Parathyroid adenoma (tissue), 2 donors: ENCODE results near the gene DIAPH3.

Experiments
- H2AFZ ChIP-seq: fragments of 300-600 bp; sonication (generic); one replicate; pipeline ENCODE4 v1.7.0; 2017; ENCODE audit warnings: antibody characterized with exemption, mild to moderate bottlenecking
- H3K27ac ChIP-seq: fragments of 300-600 bp; sonication (generic); one replicate; pipeline ENCODE4 v1.7.0; 2017
- H3K27me3 ChIP-seq: fragments of 300-600 bp; sonication (generic); one replicate; pipeline ENCODE4 v1.7.0; 2017; ENCODE audit warnings: low read length; ENCODE audit not compliant: control insufficient read depth, insufficient read depth
- H3K36me3 ChIP-seq: fragments of 300-600 bp; sonication (generic); one replicate; pipeline ENCODE4 v1.7.0; 2017; ENCODE audit warnings: low read length; ENCODE audit not compliant: control insufficient read depth, insufficient read depth
- H3K4me1 ChIP-seq: fragments of 300-600 bp; sonication (generic); one replicate; pipeline ENCODE4 v1.7.0; 2017; ENCODE audit warnings: control low read depth
- H3K4me2 ChIP-seq: fragments of 300-600 bp; sonication (generic); one replicate; pipeline ENCODE4 v1.7.0; 2017; ENCODE audit warnings: low read length
- H3K4me3 ChIP-seq: fragments of 300-600 bp; sonication (generic); one replicate; pipeline ENCODE4 v1.7.0; 2017; ENCODE audit warnings: low read depth, low read length
- H3K79me2 ChIP-seq: fragments of 300-600 bp; sonication (generic); one replicate; pipeline ENCODE4 v1.7.0; 2017; ENCODE audit warnings: control low read depth
- H3K9ac ChIP-seq: fragments of 300-600 bp; sonication (generic); one replicate; pipeline ENCODE4 v1.7.0; 2017; ENCODE audit warnings: mild to moderate bottlenecking
- H3K9me3 ChIP-seq: fragments of 300-600 bp; sonication (generic); one replicate; pipeline ENCODE4 v1.7.0; 2017; ENCODE audit warnings: low read length; ENCODE audit not compliant: control insufficient read depth
- TF ChIP-seq, protein P1 (sequence below): fragments of 300-600 bp; sonication (generic); IDR thresholded peaks from one replicate; pipeline ENCODE4 v1.7.0; 2017; ENCODE audit warnings: antibody characterized with exemption, mild to moderate bottlenecking
- donor health status: primary hyperparathyroidism.

Gene DIAPH3

DNA sequence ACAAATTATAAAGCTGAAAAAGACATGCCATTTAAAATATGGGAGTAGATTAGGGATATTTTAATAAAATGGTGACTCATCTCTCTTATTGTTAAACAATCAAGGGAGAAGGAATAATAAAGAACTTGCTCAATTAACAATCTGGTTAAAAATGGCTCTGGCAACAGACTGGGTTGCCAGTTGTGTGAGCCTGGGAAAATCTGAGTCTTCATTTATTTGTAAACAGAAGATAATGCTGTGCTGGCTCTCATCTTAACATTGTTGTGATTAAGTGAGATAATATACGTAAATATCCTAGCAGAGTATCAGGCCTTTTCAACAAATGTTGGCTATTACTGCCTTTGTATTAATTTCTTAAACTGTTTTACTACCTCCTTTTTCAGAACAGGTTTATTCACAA, 453.3 kb downstream of the DIAPH3 start:
- Histone ChIP-seq H3K9ac (no peak overlapping the region), H3K9me3 (no peaks in the 10 kb centered on the region), H3K36me3 (no peaks in the 10 kb centered on the region), H3K4me1 (peaks cover 25% of the 10 kb centered on the region), H3K4me2 (no peak overlapping the region), H3K79me2 (no peaks in the 10 kb centered on the region), H2AFZ (no peak overlapping the region), H3K27ac (peak overlapping the region; percentile 80), H3K27me3 (no peaks in the 10 kb centered on the region), H3K4me3 (no peak overlapping the region)
- TF ChIP-seq, protein P1, sequence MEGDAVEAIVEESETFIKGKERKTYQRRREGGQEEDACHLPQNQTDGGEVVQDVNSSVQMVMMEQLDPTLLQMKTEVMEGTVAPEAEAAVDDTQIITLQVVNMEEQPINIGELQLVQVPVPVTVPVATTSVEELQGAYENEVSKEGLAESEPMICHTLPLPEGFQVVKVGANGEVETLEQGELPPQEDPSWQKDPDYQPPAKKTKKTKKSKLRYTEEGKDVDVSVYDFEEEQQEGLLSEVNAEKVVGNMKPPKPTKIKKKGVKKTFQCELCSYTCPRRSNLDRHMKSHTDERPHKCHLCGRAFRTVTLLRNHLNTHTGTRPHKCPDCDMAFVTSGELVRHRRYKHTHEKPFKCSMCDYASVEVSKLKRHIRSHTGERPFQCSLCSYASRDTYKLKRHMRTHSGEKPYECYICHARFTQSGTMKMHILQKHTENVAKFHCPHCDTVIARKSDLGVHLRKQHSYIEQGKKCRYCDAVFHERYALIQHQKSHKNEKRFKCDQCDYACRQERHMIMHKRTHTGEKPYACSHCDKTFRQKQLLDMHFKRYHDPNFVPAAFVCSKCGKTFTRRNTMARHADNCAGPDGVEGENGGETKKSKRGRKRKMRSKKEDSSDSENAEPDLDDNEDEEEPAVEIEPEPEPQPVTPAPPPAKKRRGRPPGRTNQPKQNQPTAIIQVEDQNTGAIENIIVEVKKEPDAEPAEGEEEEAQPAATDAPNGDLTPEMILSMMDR = no peak

DNA sequence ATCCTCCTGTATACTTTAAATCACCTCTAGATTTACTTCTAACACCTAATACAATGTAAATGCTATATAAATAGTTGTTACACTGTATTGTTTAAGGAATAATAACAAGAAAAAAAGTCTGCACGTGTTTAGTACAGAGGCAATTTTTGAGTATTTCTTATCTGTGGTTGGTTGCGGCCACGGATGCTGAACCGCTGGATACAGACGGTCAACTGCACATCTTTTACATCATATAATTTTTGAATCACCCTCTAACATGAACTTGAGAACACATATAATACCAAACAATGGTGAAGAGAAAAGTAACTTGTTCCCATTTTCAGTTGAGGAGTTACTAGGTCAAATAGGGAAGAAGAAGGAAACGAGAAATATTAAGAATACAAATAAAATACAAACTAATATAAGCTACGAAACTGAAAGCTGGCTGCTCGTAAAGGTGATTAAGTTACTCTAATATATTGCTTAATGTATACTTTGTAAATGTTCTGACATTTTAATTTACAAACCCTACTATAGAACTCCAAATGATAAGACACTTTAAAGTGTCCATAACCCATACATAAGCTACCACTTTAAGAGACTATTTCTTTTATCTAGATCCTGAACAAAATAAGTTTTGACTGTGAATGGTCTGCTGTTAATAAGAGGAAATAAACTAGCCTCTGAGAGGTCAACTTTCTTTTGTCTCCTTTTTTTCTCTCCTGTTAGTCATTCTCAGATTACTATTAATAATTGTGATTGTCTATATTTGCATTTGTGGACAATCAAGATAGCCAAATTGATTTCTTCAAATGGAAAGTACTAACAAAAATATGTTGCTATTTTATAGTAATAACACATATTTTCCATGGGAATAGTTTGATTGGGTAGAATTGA, 457.4 kb downstream of the DIAPH3 start:
- Histone ChIP-seq H3K9ac (no peak overlapping the region), H3K79me2 (no peaks in the 10 kb centered on the region), H2AFZ (no peak overlapping the region), H3K4me2 (no peak overlapping the region), H3K4me1 (peaks cover 19% of the 10 kb centered on the region), H3K27me3 (no peaks in the 10 kb centered on the region), H3K27ac (peak overlapping the region; percentile 96), H3K36me3 (no peaks in the 10 kb centered on the region), H3K9me3 (no peaks in the 10 kb centered on the region), H3K4me3 (no peak overlapping the region)
- TF ChIP-seq, protein P1 = no peak

DNA sequence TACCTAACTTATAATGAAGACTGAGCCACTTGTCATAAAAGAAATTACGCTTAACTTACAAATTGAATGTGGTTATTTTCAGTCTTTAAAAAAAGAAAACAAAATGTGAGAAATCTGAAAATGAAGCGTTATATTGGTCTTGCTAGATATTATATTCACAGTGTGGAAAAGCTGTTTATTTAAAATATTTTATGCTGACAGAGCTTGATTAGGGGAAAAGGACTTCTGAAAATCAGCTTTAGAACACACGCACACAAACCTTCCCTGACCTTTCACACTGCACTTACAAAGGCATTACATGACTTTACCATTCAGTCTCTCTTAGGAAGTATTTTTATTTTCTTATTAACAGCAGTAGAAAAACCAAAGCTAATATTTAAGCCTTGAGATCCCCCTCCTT, 461.5 kb downstream of the DIAPH3 start:
- H3K4me2 ChIP-seq = no peak overlapping the region
- H3K79me2 ChIP-seq = no peaks in the 10 kb centered on the region
- no peaks in the 10 kb centered on the region for H3K27me3 ChIP-seq
- no peaks in the 10 kb centered on the region for H3K36me3 ChIP-seq
- H3K4me1 ChIP-seq = peaks cover 19% of the 10 kb centered on the region
- H3K9me3 ChIP-seq = no peaks in the 10 kb centered on the region
- peak overlapping the region; percentile 96 for H3K27ac ChIP-seq
- H3K9ac ChIP-seq = no peak overlapping the region
- no peak overlapping the region for H2AFZ ChIP-seq
- no peak overlapping the region for H3K4me3 ChIP-seq
- TF ChIP-seq, protein P1 = no peak

DNA sequence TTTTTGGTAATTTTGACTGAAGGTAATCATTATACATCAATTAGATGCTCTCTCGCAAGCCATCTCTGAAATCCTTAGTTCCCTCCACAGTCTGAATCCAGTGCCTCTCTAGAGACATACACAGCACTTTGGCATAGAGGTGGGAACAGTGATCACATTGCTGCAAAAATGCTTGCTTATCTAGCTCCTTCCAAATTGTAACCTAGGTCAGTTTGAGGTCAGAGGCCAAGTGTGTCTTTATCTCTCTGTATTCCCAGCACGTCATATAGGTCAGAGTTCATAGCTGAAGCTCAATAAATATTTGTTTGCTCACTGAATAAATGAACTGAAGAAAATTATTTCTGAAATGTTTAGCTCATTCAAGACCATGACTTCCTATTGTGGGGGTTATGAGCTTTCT, 462.5 kb downstream of the DIAPH3 start:
- Histone ChIP-seq H3K27me3 (no peaks in the 10 kb centered on the region), H3K9me3 (no peaks in the 10 kb centered on the region), H3K36me3 (no peaks in the 10 kb centered on the region), H2AFZ (peak overlapping the region; percentile 24), H3K27ac (peak overlapping the region; percentile 96), H3K79me2 (no peaks in the 10 kb centered on the region), H3K4me3 (no peak overlapping the region), H3K4me2 (no peak overlapping the region), H3K9ac (no peak overlapping the region), H3K4me1 (peaks cover 19% of the 10 kb centered on the region)
- TF ChIP-seq, protein P1 = no peak

DNA sequence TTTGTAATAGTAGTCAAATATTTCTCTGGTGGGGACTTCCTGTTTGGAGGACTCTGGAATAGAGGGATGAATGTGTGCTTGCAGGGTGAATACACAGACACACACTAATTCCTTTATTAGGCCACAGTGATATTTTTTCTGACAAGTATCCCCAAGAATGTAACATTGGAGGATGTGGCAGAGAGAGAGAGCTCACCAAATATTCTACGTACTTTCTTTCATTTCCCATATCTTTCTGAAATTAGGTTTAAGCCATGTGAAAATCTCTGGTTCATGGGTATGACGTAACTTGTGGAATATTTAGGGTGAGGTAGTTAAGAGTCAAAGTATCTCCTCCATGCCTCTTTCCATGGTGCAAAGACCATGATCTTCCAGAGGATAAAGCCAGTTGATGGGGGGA, 463.4 kb downstream of the DIAPH3 start:
- Histone ChIP-seq H3K36me3 (no peaks in the 10 kb centered on the region), H3K79me2 (no peaks in the 10 kb centered on the region), H3K4me2 (no peak overlapping the region), H3K27ac (peak overlapping the region; percentile 96), H2AFZ (no peak overlapping the region), H3K9ac (no peak overlapping the region), H3K9me3 (no peaks in the 10 kb centered on the region), H3K27me3 (no peaks in the 10 kb centered on the region), H3K4me1 (peaks cover 15% of the 10 kb centered on the region), H3K4me3 (no peak overlapping the region)
- TF ChIP-seq, protein P1 = no peak
